Heart left ventricle (tissue), 13 donors: ENCODE data around the gene DNAI7.

ENCODE experiments used
- POLR2A ChIP-seq, 2 donors: fragments of 450-650 bp; IDR thresholded peaks; one replicate each; pipeline ENCODE4 v1.6.1; 2017; ENCODE audit warnings: antibody characterized with exemption in 2 of 2, mild to moderate bottlenecking in 2 of 2, moderate library complexity in 2 of 2
- TF ChIP-seq, protein P1 (sequence below), 12 donors: fragments of 200-600 bp; sonication (generic) in 4 of 12; IDR thresholded peaks; one replicate each; pipeline versions ENCODE4 v1.5.0 to v1.8.0; 2018 to 2022; ENCODE audit warnings: antibody characterized with exemption in 12 of 12, mild to moderate bottlenecking in 5 of 12
- donor health status: ischemic (EF 13 %, LVEDD 7.1; RV severe dilation, severe dysfunction).
- donor health status: DM: no; HTN: yes; CAD: no.
- donor health status: DM: no; HTN: no; CAD: no.
- donor health status: ischemic (EF 25% LVEDD 6.9; RV normal size, moderate dysfunction).
- donor health status: ischemic (EF 25% LVEDD 5.7; RV mildly dilated, moderate dysfunction).
- donor health status: ischemic (EF 35%, LVEDD 5.7; RV mildly dilated, moderate dysfunction).
- donor health status: nonischemic (EF 11% LVEDD 7.7; RV severe dilation, severe dysfunction).
- donor health status: DM: yes; HTN: yes; CAD: no.
- donor health status: PGD.
- donor health status: ischemic (EF 29% LVEDD 5.4; RV normal size, mild dysfunction).
- donor health status: nonischemic (EF 23%, LVEDD 6.1; RV moderate dilation, normal function).

GRCh38 chr12:25087596-25087995, 107.4 kb downstream of the DNAI7 start:
- TF ChIP-seq, protein P1, sequence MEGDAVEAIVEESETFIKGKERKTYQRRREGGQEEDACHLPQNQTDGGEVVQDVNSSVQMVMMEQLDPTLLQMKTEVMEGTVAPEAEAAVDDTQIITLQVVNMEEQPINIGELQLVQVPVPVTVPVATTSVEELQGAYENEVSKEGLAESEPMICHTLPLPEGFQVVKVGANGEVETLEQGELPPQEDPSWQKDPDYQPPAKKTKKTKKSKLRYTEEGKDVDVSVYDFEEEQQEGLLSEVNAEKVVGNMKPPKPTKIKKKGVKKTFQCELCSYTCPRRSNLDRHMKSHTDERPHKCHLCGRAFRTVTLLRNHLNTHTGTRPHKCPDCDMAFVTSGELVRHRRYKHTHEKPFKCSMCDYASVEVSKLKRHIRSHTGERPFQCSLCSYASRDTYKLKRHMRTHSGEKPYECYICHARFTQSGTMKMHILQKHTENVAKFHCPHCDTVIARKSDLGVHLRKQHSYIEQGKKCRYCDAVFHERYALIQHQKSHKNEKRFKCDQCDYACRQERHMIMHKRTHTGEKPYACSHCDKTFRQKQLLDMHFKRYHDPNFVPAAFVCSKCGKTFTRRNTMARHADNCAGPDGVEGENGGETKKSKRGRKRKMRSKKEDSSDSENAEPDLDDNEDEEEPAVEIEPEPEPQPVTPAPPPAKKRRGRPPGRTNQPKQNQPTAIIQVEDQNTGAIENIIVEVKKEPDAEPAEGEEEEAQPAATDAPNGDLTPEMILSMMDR (IDR thresholded peaks at IDR 0.05): no peak
- no peak for TF ChIP-seq POLR2A (IDR thresholded peaks at IDR 0.05)
